NT2/D1 (cell line): ENCODE results near the gene FSD1.
"Not testable (repeated sequence)": the region's sequence is repeated elsewhere in the genome, so short reads cannot be mapped to it uniquely, and the experiment has no call there.

Experiments
- SUZ12 ChIP-seq: IDR thresholded peaks from 2 replicates; pipeline ENCODE4 v1.6.1; 2011; ENCODE audit not compliant: insufficient read length, insufficient read depth; ENCODE audit errors: extremely low read depth
- YY1 ChIP-seq: IDR thresholded peaks from 2 replicates; pipeline ENCODE4 v1.6.1; 2011; ENCODE audit not compliant: insufficient read length, insufficient read depth
- ZNF274 ChIP-seq: IDR thresholded peaks from 2 replicates; pipeline ENCODE4 v1.6.1; 2011; ENCODE audit warnings: mild to moderate bottlenecking, low read depth, low read length

DNA sequence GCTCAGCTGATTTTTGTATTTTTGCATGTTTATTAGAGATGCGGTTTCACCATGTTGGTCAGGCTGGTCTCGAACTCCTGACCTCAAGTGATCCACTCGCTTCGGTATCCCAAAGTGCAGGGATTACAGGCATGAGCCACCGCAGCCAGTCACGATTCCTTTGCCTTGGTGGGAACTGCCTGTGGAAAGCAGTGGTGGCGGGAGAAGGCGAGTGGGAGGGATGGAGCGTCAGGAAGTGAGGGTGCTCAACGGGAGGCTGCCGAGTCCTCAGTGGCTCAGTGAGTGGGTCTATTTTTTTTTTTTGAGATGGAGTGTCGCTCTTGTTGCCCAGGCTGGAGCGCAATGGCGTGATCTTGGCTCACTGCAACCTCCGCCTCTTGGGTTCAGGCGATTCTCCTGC lies 44.8 kb downstream of the FSD1 start:
- TF ChIP-seq ZNF274, YY1, SUZ12: not testable (repeated sequence)
